Gastroesophageal sphincter (tissue), 4 donors: ENCODE results near the gene PHACTR1. TPM values are rescaled to one million over a fixed set of nuclear protein-coding genes. Genes with fewer than 3 reads are reported as not detected.

ENCODE experiments used
- ATAC-seq: fragments of 150-250 bp; one replicate; pipeline ENCODE4 v1.9.1; 2016; ENCODE audit warnings: mild to moderate bottlenecking, moderate library complexity
- H3K27ac ChIP-seq, 4 donors: fragments of 200-600 bp; sonication (generic) in 3 of 4; 1 replicate in 3 of 4; 2 replicates in 1 of 4; pipeline ENCODE4 v1.5.1; 2016 to 2019
- H3K27me3 ChIP-seq: fragments of 200-600 bp; sonication (generic); one replicate; pipeline ENCODE4 v1.5.1; 2019
- H3K36me3 ChIP-seq, 2 donors: fragments of 200-600 bp; sonication (generic); one replicate each; pipeline ENCODE4 v1.5.1; 2019; ENCODE audit warnings: control low read depth in 1 of 2
- H3K4me1 ChIP-seq, 3 donors: fragments of 200-600 bp; sonication (generic); 1 replicate in 2 of 3; 2 replicates in 1 of 3; pipeline ENCODE4 v1.5.1; 2016 to 2019; ENCODE audit warnings: control low read depth in 2 of 3
- H3K4me3 ChIP-seq, 2 donors: fragments of 200-600 bp; sonication (generic); one replicate each; pipeline ENCODE4 v1.5.1; 2019; ENCODE audit warnings: mild to moderate bottlenecking in 1 of 2, moderate library complexity in 1 of 2
- H3K9me3 ChIP-seq, 3 donors: fragments of 200-600 bp; sonication (generic); one replicate each; pipeline ENCODE4 v1.5.1; 2017 to 2019; ENCODE audit warnings: control low read depth in 2 of 3
- CTCF ChIP-seq, 4 experiments: fragments of 200-600 bp in 2 of 4; fragments of 450-650 bp in 2 of 4; sonication (generic) in 1 of 4; IDR thresholded peaks; one replicate each; pipeline ENCODE4 v1.5.1; 2017 to 2019; ENCODE audit warnings: antibody characterized with exemption in 4 of 4, mild to moderate bottlenecking in 2 of 4, moderate library complexity in 2 of 4
- EP300 ChIP-seq: sonication (generic); formaldehyde crosslinking; IDR thresholded peaks from one replicate; pipeline ENCODE4 v1.6.1; 2017; ENCODE audit warnings: antibody characterized with exemption, mild to moderate bottlenecking
- POLR2A ChIP-seq, 2 donors: fragments of 450-650 bp; IDR thresholded peaks; one replicate each; pipeline ENCODE4 v1.6.1; 2017; ENCODE audit warnings: antibody characterized with exemption in 2 of 2, mild to moderate bottlenecking in 2 of 2, moderate library complexity in 1 of 2
- POLR2AphosphoS5 ChIP-seq: sonication (generic); formaldehyde crosslinking; IDR thresholded peaks from one replicate; pipeline ENCODE4 v1.6.1; 2017; ENCODE audit warnings: antibody characterized with exemption
- WGBS, 2 donors: methylation state at CpG; one replicate each; pipeline ENCODE4 v1.1.5; 2018; ENCODE audit warnings: low coverage in 1 of 2; 5-methylcytosine and 5-hydroxymethylcytosine counted together
- total RNA-seq, 4 donors: library from RNA; depleted of rRNA; stranded (reverse); fragments of >200 nt; gene quantifications; one replicate each; pipeline ENCODE4 v1.1.0, GENCODE V29; 2016

Gene PHACTR1
- total RNA-seq, 4 donors from 2014 or later = 0.20 to 27.3 (median 2.2) TPM

- 0% methylated on average over 7 to 9 of the region's 24 CpGs for WGBS, 2 donors
- Histone ChIP-seq H3K27ac (peak overlapping the region in 3 of 4 donors; percentile 70 to 76 (median 74)), H3K9me3 (no peaks in the 10 kb centered on the region), H3K27me3 (peaks cover 8% of the 10 kb centered on the region), H3K4me3 (peak overlapping the region; percentile 59 to 66), H3K4me1 (peaks cover 0 to 11% (median 0%) of the 10 kb centered on the region in 3 donors), H3K36me3 (no peaks in the 10 kb centered on the region)
- TF ChIP-seq EP300 (no peak), POLR2AphosphoS5 (peak; percentile 64), CTCF (IDR thresholded peaks at IDR 0.05) (peak in 1 of 4 experiments; percentile 5)
- ATAC-seq = peak; percentile 77
These were observed 240.9 kb downstream of the PHACTR1 start for GRCh38 chr6:12957321-12958051.

GRCh38 chr6:12958052-12958706 is 241.6 kb downstream of the PHACTR1 start:
- H3K4me1 ChIP-seq = peaks cover 0 to 11% (median 0%) of the 10 kb centered on the region in 3 donors
- peaks cover 8% of the 10 kb centered on the region for H3K27me3 ChIP-seq
- no peak for ATAC-seq
- peak overlapping the region; percentile 59 to 66 for H3K4me3 ChIP-seq
- H3K27ac ChIP-seq = peak overlapping the region in 3 of 4 donors; percentile 70 to 76 (median 74)
- no peaks in the 10 kb centered on the region for H3K9me3 ChIP-seq
- TF ChIP-seq CTCF (IDR thresholded peaks at IDR 0.05) (no peak), POLR2A (IDR thresholded peaks at IDR 0.05) (no peak), EP300 (no peak), POLR2AphosphoS5 (no peak)
- 2 to 20% methylated on average over 8 to 9 of the region's 9 CpGs for WGBS, 2 donors
- no peaks in the 10 kb centered on the region for H3K36me3 ChIP-seq

GRCh38 chr6:12961761-12962160 is 245.2 kb downstream of the PHACTR1 start:
- WGBS, 2 donors = 95 to 100% methylated on average over 2 to 4 of the region's 4 CpGs
- no peaks in the 10 kb centered on the region for H3K9me3 ChIP-seq
- H3K27ac ChIP-seq = no peak overlapping the region
- peaks cover 8% of the 10 kb centered on the region for H3K27me3 ChIP-seq
- TF ChIP-seq EP300 (no peak), POLR2A (IDR thresholded peaks at IDR 0.05) (no peak), CTCF (IDR thresholded peaks at IDR 0.05) (no peak), POLR2AphosphoS5 (no peak)
- H3K36me3 ChIP-seq = no peaks in the 10 kb centered on the region
- H3K4me1 ChIP-seq = peaks cover 0 to 11% (median 0%) of the 10 kb centered on the region in 3 donors
- no peak for ATAC-seq
- H3K4me3 ChIP-seq = no peak overlapping the region

- Histone ChIP-seq H3K27ac (peak overlapping the region in 1 of 4 donors; percentile 17), H3K4me3 (no peak overlapping the region), H3K27me3 (peaks cover 8% of the 10 kb centered on the region), H3K4me1 (peaks cover 0 to 6% (median 0%) of the 10 kb centered on the region in 3 donors), H3K36me3 (no peaks in the 10 kb centered on the region), H3K9me3 (no peaks in the 10 kb centered on the region)
- no peak for ATAC-seq
- no peak for TF ChIP-seq CTCF (IDR thresholded peaks at IDR 0.05)
- no peak for TF ChIP-seq EP300
- no peak for TF ChIP-seq POLR2AphosphoS5
- TF ChIP-seq POLR2A (IDR thresholded peaks at IDR 0.05) = no peak
- WGBS, 2 donors = 83% methylated on average over 1 of the region's 1 CpG; no CpG with 5 or more reads in 1 of the 2 donors
These were observed 246.0 kb downstream of the PHACTR1 start for GRCh38 chr6:12962529-12962928.
